Gastroesophageal sphincter (tissue), 3 donors: ENCODE data around the gene PDGFB.

Source experiments
- EP300 ChIP-seq: sonication (generic); formaldehyde crosslinking; IDR thresholded peaks from one replicate; pipeline ENCODE4 v1.6.1; 2017; ENCODE audit warnings: antibody characterized with exemption, mild to moderate bottlenecking
- TF ChIP-seq, protein P1 (sequence below), 4 experiments: fragments of 200-600 bp in 2 of 4; fragments of 450-650 bp in 2 of 4; sonication (generic) in 1 of 4; IDR thresholded peaks; one replicate each; pipeline ENCODE4 v1.5.1; 2017 to 2019; ENCODE audit warnings: antibody characterized with exemption in 4 of 4, mild to moderate bottlenecking in 2 of 4, moderate library complexity in 2 of 4

DNA sequence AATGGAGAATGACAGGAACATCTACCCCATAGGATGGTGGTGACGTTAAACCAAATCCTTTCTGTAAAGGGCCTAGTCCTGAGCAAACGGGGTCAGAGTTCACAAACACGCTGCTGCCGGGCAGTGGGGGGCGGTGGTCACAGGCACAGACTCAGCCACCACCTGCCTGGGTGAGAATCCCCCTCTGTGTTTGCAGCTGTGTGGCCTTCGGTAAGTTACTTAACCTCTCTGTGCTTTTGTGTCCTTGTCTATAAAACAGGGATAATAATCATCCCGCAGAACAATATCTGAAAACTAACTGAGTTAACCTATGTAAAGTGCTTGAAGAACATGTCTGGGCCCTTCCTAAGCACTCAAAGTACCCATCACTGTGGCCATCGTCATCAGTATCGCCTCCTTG lies 26.0 kb upstream of the PDGFB start:
- TF ChIP-seq, protein P1, sequence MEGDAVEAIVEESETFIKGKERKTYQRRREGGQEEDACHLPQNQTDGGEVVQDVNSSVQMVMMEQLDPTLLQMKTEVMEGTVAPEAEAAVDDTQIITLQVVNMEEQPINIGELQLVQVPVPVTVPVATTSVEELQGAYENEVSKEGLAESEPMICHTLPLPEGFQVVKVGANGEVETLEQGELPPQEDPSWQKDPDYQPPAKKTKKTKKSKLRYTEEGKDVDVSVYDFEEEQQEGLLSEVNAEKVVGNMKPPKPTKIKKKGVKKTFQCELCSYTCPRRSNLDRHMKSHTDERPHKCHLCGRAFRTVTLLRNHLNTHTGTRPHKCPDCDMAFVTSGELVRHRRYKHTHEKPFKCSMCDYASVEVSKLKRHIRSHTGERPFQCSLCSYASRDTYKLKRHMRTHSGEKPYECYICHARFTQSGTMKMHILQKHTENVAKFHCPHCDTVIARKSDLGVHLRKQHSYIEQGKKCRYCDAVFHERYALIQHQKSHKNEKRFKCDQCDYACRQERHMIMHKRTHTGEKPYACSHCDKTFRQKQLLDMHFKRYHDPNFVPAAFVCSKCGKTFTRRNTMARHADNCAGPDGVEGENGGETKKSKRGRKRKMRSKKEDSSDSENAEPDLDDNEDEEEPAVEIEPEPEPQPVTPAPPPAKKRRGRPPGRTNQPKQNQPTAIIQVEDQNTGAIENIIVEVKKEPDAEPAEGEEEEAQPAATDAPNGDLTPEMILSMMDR (IDR thresholded peaks at IDR 0.05) = no peak
- no peak for TF ChIP-seq EP300
